Upper lobe of right lung (tissue), 1 donor: Measurements from ENCODE around the gene RAB8B. TPM values are rescaled to one million over a fixed set of nuclear protein-coding genes. Genes with fewer than 3 reads are reported as not detected.

Experiments used
- total RNA-seq: library from RNA; stranded (reverse); fragmentation: NEBNext Ultra II Directional; extraction: Animal tissue kit (Norgen Biotek cat#: 25700); gene quantifications from one replicate; pipeline ENCODE4 v1.2.1, GENCODE V29; 2021
- donor health status: DM: no; HTN: yes; CAD: no; lungs with severe emphysema.

Gene RAB8B
- total RNA-seq, 1 donor from 2014 or later = 54.5 TPM

Other genes starting within 250 kb of the RAB8B start
- gene TPM1, start 146.9 kb upstream of the RAB8B start, total RNA-seq = 229 TPM
- gene LACTB, start 67.7 kb upstream of the RAB8B start, total RNA-seq = 24.8 TPM
- gene RPS27L, start 32.1 kb upstream of the RAB8B start, total RNA-seq = 196 TPM
- gene APH1B, start 88.0 kb downstream of the RAB8B start, total RNA-seq = 20.0 TPM
- 6.7 TPM for gene CA12, start 192.2 kb downstream of the RAB8B start, total RNA-seq